Suprapubic skin (tissue), 4 donors: ENCODE measurements around the gene CCDC127. TPM values are rescaled to one million over a fixed set of nuclear protein-coding genes. Genes with fewer than 3 reads are reported as not detected.
A peak's percentile ranks its signal among the peaks of the same experiment; 100 is the strongest.

ENCODE experiments used
- DNase-seq, 2 donors: peaks; one replicate each; pipeline ENCODE4 v3.0.0-alpha.2; 2019; ENCODE audit warnings: low spot score in 2 of 2
- H3K27ac ChIP-seq: fragments of 200-600 bp; sonication (generic); one replicate; pipeline ENCODE4 v1.5.1; 2019
- H3K27me3 ChIP-seq: fragments of 200-600 bp; sonication (generic); one replicate; pipeline ENCODE4 v1.5.1; 2019
- H3K36me3 ChIP-seq: fragments of 200-600 bp; sonication (generic); one replicate; pipeline ENCODE4 v1.5.1; 2019
- H3K4me1 ChIP-seq: fragments of 200-600 bp; sonication (generic); one replicate; pipeline ENCODE4 v1.5.1; 2019
- H3K4me3 ChIP-seq: fragments of 200-600 bp; sonication (generic); one replicate; pipeline ENCODE4 v1.5.1; 2019; ENCODE audit warnings: mild to moderate bottlenecking
- H3K9me3 ChIP-seq: fragments of 200-600 bp; sonication (generic); one replicate; pipeline ENCODE4 v1.5.1; 2019
- CTCF ChIP-seq, 2 donors: fragments of 200-600 bp in 1 of 2; fragments of 450-650 bp in 1 of 2; sonication (generic) in 1 of 2; IDR thresholded peaks; one replicate each; pipeline ENCODE4 v1.5.1; 2016 to 2019; ENCODE audit warnings: antibody characterized with exemption in 2 of 2, mild to moderate bottlenecking in 1 of 2, moderate library complexity in 1 of 2
- EP300 ChIP-seq: sonication (generic); formaldehyde crosslinking; IDR thresholded peaks from one replicate; pipeline ENCODE4 v1.6.1; 2017; ENCODE audit warnings: antibody characterized with exemption
- POLR2A ChIP-seq, 2 donors: fragments of 450-650 bp; IDR thresholded peaks; one replicate each; pipeline ENCODE4 v1.6.1; 2017; ENCODE audit warnings: antibody characterized with exemption in 2 of 2, mild to moderate bottlenecking in 2 of 2, moderate library complexity in 2 of 2
- POLR2AphosphoS5 ChIP-seq, 3 donors: sonication (generic); formaldehyde crosslinking; IDR thresholded peaks; one replicate each; pipeline ENCODE4 v1.6.1; 2017; ENCODE audit warnings: antibody characterized with exemption in 3 of 3
- WGBS: methylation state at CpG from one replicate; pipeline ENCODE4 v1.1.5; 2018; 5-methylcytosine and 5-hydroxymethylcytosine counted together
- total RNA-seq, 4 donors: library from RNA; depleted of rRNA; stranded (reverse); fragments of >200 nt; gene quantifications; one replicate each; pipeline ENCODE4 v1.1.0, GENCODE V29; 2016

Gene CCDC127
- total RNA-seq, 4 donors from 2014 or later = 3.1 to 11.7 (median 5.1) TPM

GRCh38 chr5:155651-156410, 62.1 kb downstream of the CCDC127 start:
- 88% methylated on average over 13 of the region's 23 CpGs for WGBS
- no peaks in the 10 kb centered on the region for H3K4me1 ChIP-seq
- no peak overlapping the region for H3K27ac ChIP-seq
- H3K9me3 ChIP-seq = no peaks in the 10 kb centered on the region
- H3K36me3 ChIP-seq = no peaks in the 10 kb centered on the region
- DNase-seq = peak in 1 of 2 donors; percentile 60
- peaks cover 3% of the 10 kb centered on the region for H3K27me3 ChIP-seq
- TF ChIP-seq CTCF (IDR thresholded peaks at IDR 0.05) (no peak), POLR2A (IDR thresholded peaks at IDR 0.05) (no peak), POLR2AphosphoS5 (IDR thresholded peaks at IDR 0.05) (no peak), EP300 (no peak)
- H3K4me3 ChIP-seq = no peak overlapping the region

- 95% methylated on average over 16 of the region's 18 CpGs for WGBS
- peak in 1 of 2 donors; percentile 64 for DNase-seq
- Histone ChIP-seq H3K4me1 (no peaks in the 10 kb centered on the region), H3K27me3 (no peaks in the 10 kb centered on the region), H3K4me3 (no peak overlapping the region), H3K36me3 (no peaks in the 10 kb centered on the region), H3K27ac (no peak overlapping the region), H3K9me3 (no peaks in the 10 kb centered on the region)
- TF ChIP-seq POLR2AphosphoS5 (IDR thresholded peaks at IDR 0.05) = no peak
- TF ChIP-seq EP300 = no peak
- TF ChIP-seq POLR2A (IDR thresholded peaks at IDR 0.05) = no peak
- TF ChIP-seq CTCF (IDR thresholded peaks at IDR 0.05) = no peak
Measured at GRCh38 chr5:154826-155225, 63.1 kb downstream of the CCDC127 start.

GRCh38 chr5:154236-154635, 63.7 kb downstream of the CCDC127 start:
- DNase-seq = peak in 1 of 2 donors; percentile 70
- 73% methylated on average over 10 of the region's 10 CpGs for WGBS
- no peaks in the 10 kb centered on the region for H3K9me3 ChIP-seq
- H3K36me3 ChIP-seq = no peaks in the 10 kb centered on the region
- TF ChIP-seq CTCF (IDR thresholded peaks at IDR 0.05) = no peak
- no peak overlapping the region for H3K4me3 ChIP-seq
- no peaks in the 10 kb centered on the region for H3K27me3 ChIP-seq
- no peak overlapping the region for H3K27ac ChIP-seq
- no peaks in the 10 kb centered on the region for H3K4me1 ChIP-seq

GRCh38 chr5:153256-153655, 64.7 kb downstream of the CCDC127 start:
- peak in 1 of 2 donors; percentile 68 for DNase-seq
- no peak overlapping the region for H3K4me3 ChIP-seq
- H3K9me3 ChIP-seq = no peaks in the 10 kb centered on the region
- H3K27ac ChIP-seq = no peak overlapping the region
- H3K27me3 ChIP-seq = no peaks in the 10 kb centered on the region
- no peaks in the 10 kb centered on the region for H3K4me1 ChIP-seq
- TF ChIP-seq POLR2A (IDR thresholded peaks at IDR 0.05) = no peak
- no peak for TF ChIP-seq CTCF (IDR thresholded peaks at IDR 0.05)
- TF ChIP-seq EP300 = no peak
- TF ChIP-seq POLR2AphosphoS5 (IDR thresholded peaks at IDR 0.05) = no peak
- H3K36me3 ChIP-seq = no peaks in the 10 kb centered on the region
- WGBS = 92% methylated on average over 8 of the region's 8 CpGs

- H3K27me3 ChIP-seq = no peaks in the 10 kb centered on the region
- no peak overlapping the region for H3K4me3 ChIP-seq
- no peak for TF ChIP-seq POLR2A (IDR thresholded peaks at IDR 0.05)
- TF ChIP-seq EP300 = no peak
- no peak for TF ChIP-seq POLR2AphosphoS5 (IDR thresholded peaks at IDR 0.05)
- TF ChIP-seq CTCF (IDR thresholded peaks at IDR 0.05) = no peak
- H3K27ac ChIP-seq = no peak overlapping the region
- H3K36me3 ChIP-seq = no peaks in the 10 kb centered on the region
- 97% methylated on average over 6 of the region's 6 CpGs for WGBS
- no peaks in the 10 kb centered on the region for H3K4me1 ChIP-seq
- no peak for DNase-seq
- peaks cover 2% of the 10 kb centered on the region for H3K9me3 ChIP-seq
Measured at GRCh38 chr5:152077-152476, 65.9 kb downstream of the CCDC127 start.
